Neural cell (in vitro differentiated cells): ENCODE measurements around the gene CABCOCO1. TPM values are rescaled to one million over a fixed set of nuclear protein-coding genes. Genes with fewer than 3 reads are reported as not detected.

ENCODE experiments used
- H2AFZ ChIP-seq: fragments of 200-600, 300-800 bp; sonication (generic), shearing (Covaris generic); 2 replicates; pipeline ENCODE4 v1.6.0; 2014; ENCODE audit warnings: low read depth, mild to moderate bottlenecking, antibody characterized with exemption, low read length, moderate library complexity
- H3F3A ChIP-seq: fragments of 200-600 bp; shearing (Covaris generic); 2 replicates; pipeline ENCODE4 v1.6.1; 2016; ENCODE audit warnings: mild to moderate bottlenecking, moderate library complexity, mixed read lengths, antibody characterized with exemption, low read length; ENCODE audit not compliant: insufficient read depth, poor library complexity, severe bottlenecking
- H3K27ac ChIP-seq: fragments of 200-600, 300-800 bp; sonication (generic), shearing (Covaris generic); 2 replicates; pipeline ENCODE4 v1.5.1; 2014; ENCODE audit warnings: mild to moderate bottlenecking, low read length, moderate library complexity
- H3K27me3 ChIP-seq: fragments of 300-800, 200-600 bp; sonication (generic), shearing (Covaris generic); 2 replicates; pipeline ENCODE4 v1.6.0; 2014; ENCODE audit warnings: mild to moderate bottlenecking, low read depth, low read length, moderate library complexity; ENCODE audit not compliant: insufficient read depth
- H3K36me3 ChIP-seq: fragments of 300-800, 200-600 bp; sonication (generic), shearing (Covaris generic); 2 replicates; pipeline ENCODE4 v1.5.1; 2014; ENCODE audit warnings: mild to moderate bottlenecking, antibody characterized with exemption, low read length, moderate library complexity; ENCODE audit not compliant: insufficient read depth
- H3K4me2 ChIP-seq: fragments of 300-800, 200-600 bp; sonication (generic), shearing (Covaris generic); 2 replicates; pipeline ENCODE4 v1.6.0; 2014; ENCODE audit warnings: mild to moderate bottlenecking, low read length
- H3K4me3 ChIP-seq: fragments of 300-800, 200-600 bp; sonication (generic), shearing (Covaris generic); 2 replicates; pipeline ENCODE4 v1.5.1; 2014; ENCODE audit warnings: mild to moderate bottlenecking, low read length, moderate library complexity
- H3K79me2 ChIP-seq: fragments of 200-600 bp; shearing (Covaris generic); replicated peaks from 2 replicates; pipeline ENCODE4 v1.6.0; 2014; ENCODE audit warnings: mild to moderate bottlenecking, low read length, moderate library complexity; ENCODE audit not compliant: insufficient read depth
- H3K9ac ChIP-seq: fragments of 300-800, 200-600 bp; sonication (generic), shearing (Covaris generic); 2 replicates; pipeline ENCODE4 v1.6.1; 2016; ENCODE audit warnings: mild to moderate bottlenecking, low read length, mixed read lengths
- H3K9me2 ChIP-seq: fragments of 200-600 bp; shearing (Covaris generic); 2 replicates; pipeline ENCODE4 v1.6.1; 2016; ENCODE audit warnings: mild to moderate bottlenecking, low read length, mixed read lengths; ENCODE audit not compliant: insufficient read depth
- H3K9me3 ChIP-seq: fragments of 200-600, 300-800 bp; sonication (generic), shearing (Covaris generic); 2 replicates; pipeline ENCODE4 v1.6.1; 2016; ENCODE audit warnings: mild to moderate bottlenecking, mixed run types, low read length, moderate library complexity, mixed read lengths
- H4K20me1 ChIP-seq: fragments of 200-600 bp; shearing (Covaris generic); 2 replicates; pipeline ENCODE4 v1.6.1; 2016; ENCODE audit warnings: mild to moderate bottlenecking, mixed run types; ENCODE audit not compliant: insufficient read depth
- CTCF ChIP-seq: fragments of 450-650 bp; IDR thresholded peaks from 2 replicates; pipeline ENCODE4 v1.5.1; 2014; ENCODE audit warnings: antibody characterized with exemption, mild to moderate bottlenecking, moderate library complexity; ENCODE audit not compliant: poor library complexity, severe bottlenecking
- EP300 ChIP-seq: fragments of 450-650 bp; conservative IDR thresholded peaks from 2 replicates; pipeline ENCODE4 v1.6.1; 2014; ENCODE audit warnings: antibody characterized with exemption, mild to moderate bottlenecking, moderate library complexity; ENCODE audit not compliant: poor library complexity, severe bottlenecking
- EZH2 ChIP-seq: fragments of 200-600, 300-800 bp; shearing (Covaris generic), sonication (generic); IDR thresholded peaks from 2 replicates; pipeline ENCODE4 v1.6.1; 2014; ENCODE audit warnings: antibody characterized with exemption, low read length, borderline replicate concordance, mild to moderate bottlenecking; ENCODE audit not compliant: insufficient read depth, poor library complexity, severe bottlenecking
- MXI1 ChIP-seq: fragments of 450-650 bp; conservative IDR thresholded peaks from 2 replicates; pipeline ENCODE4 v1.6.1; 2014; ENCODE audit warnings: antibody characterized with exemption, mild to moderate bottlenecking; ENCODE audit not compliant: poor library complexity, severe bottlenecking
- POLR2AphosphoS5 ChIP-seq: IDR thresholded peaks from 2 replicates; pipeline ENCODE4 v1.6.1; 2012
- RAD21 ChIP-seq: fragments of 450-650 bp; conservative IDR thresholded peaks from 2 replicates; pipeline ENCODE4 v1.6.1; 2014; ENCODE audit warnings: antibody characterized with exemption, mild to moderate bottlenecking, moderate library complexity
- REST ChIP-seq: IDR thresholded peaks from 2 replicates; pipeline ENCODE4 v1.6.1; 2012; ENCODE audit warnings: borderline replicate concordance
- SMC3 ChIP-seq: fragments of 450-650 bp; conservative IDR thresholded peaks from 2 replicates; pipeline ENCODE4 v1.6.1; 2014; ENCODE audit warnings: antibody characterized with exemption, mild to moderate bottlenecking, moderate library complexity; ENCODE audit not compliant: poor library complexity
- TAF1 ChIP-seq: IDR thresholded peaks from 2 replicates; pipeline ENCODE4 v1.6.1; 2012; ENCODE audit warnings: low read depth
- polyA plus RNA-seq: library from polyadenylated mRNA; depleted of rRNA; stranded (reverse); fragments of >200 nt; gene quantifications from 2 replicates; pipeline ENCODE4 v1.2.3, GENCODE V29; 2014

The CABCOCO1 gene
- polyA plus RNA-seq, 1 donor from 2014 or later, result 0.31 TPM

GRCh38 chr10:61778137-61778536 is 115.4 kb downstream of the CABCOCO1 start:
- Histone ChIP-seq H3K4me3 (no peak overlapping the region), H3K27ac (no peak overlapping the region), H2AFZ (no peak overlapping the region), H3K36me3 (no peaks in the 10 kb centered on the region), H3K9ac (no peak overlapping the region), H4K20me1 (no peaks in the 10 kb centered on the region), H3K9me3 (no peaks in the 10 kb centered on the region), H3F3A (no peaks in the 10 kb centered on the region), H3K9me2 (no peaks in the 10 kb centered on the region), H3K4me2 (no peak overlapping the region), H3K27me3 (no peaks in the 10 kb centered on the region), H3K79me2 (no peaks in the 10 kb centered on the region)
- TF ChIP-seq MXI1, result no peak

- no peak overlapping the region for H3K9ac ChIP-seq
- H3K4me3 ChIP-seq, result no peak overlapping the region
- no peaks in the 10 kb centered on the region for H4K20me1 ChIP-seq
- no peaks in the 10 kb centered on the region for H3K36me3 ChIP-seq
- H3K9me2 ChIP-seq, result no peaks in the 10 kb centered on the region
- H3K9me3 ChIP-seq, result no peaks in the 10 kb centered on the region
- H3K27me3 ChIP-seq, result no peaks in the 10 kb centered on the region
- H3K79me2 ChIP-seq, result no peaks in the 10 kb centered on the region
- no peaks in the 10 kb centered on the region for H3F3A ChIP-seq
- H3K4me2 ChIP-seq, result no peak overlapping the region
- H3K27ac ChIP-seq, result no peak overlapping the region
- H2AFZ ChIP-seq, result no peak overlapping the region
- no peak for TF ChIP-seq POLR2AphosphoS5
- TF ChIP-seq TAF1, result no peak
- TF ChIP-seq EZH2, result no peak
- no peak for TF ChIP-seq EP300
- TF ChIP-seq MXI1, result no peak
These were observed 116.5 kb downstream of the CABCOCO1 start for GRCh38 chr10:61779276-61779675.

GRCh38 chr10:61779950-61780659 is 117.4 kb downstream of the CABCOCO1 start:
- no peaks in the 10 kb centered on the region for H3K27me3 ChIP-seq
- no peaks in the 10 kb centered on the region for H3F3A ChIP-seq
- no peak overlapping the region for H2AFZ ChIP-seq
- no peaks in the 10 kb centered on the region for H3K9me2 ChIP-seq
- no peaks in the 10 kb centered on the region for H3K36me3 ChIP-seq
- no peak overlapping the region for H3K4me2 ChIP-seq
- no peak overlapping the region for H3K27ac ChIP-seq
- no peak overlapping the region for H3K4me3 ChIP-seq
- TF ChIP-seq RAD21 (no peak), CTCF (no peak), MXI1 (no peak), REST (no peak), TAF1 (no peak), EP300 (no peak), POLR2AphosphoS5 (no peak), SMC3 (no peak), EZH2 (no peak)
- no peak overlapping the region for H3K9ac ChIP-seq
- no peaks in the 10 kb centered on the region for H4K20me1 ChIP-seq
- H3K9me3 ChIP-seq, result no peaks in the 10 kb centered on the region
- no peaks in the 10 kb centered on the region for H3K79me2 ChIP-seq
